HL-60 (cell line): ENCODE measurements around the gene CPT1A.

Source experiments
- DNase-seq, 2 experiments: peaks; one replicate each; pipeline ENCODE4 v3.0.0-alpha.2; 2010 to 2020; ENCODE audit warnings: low read depth in 1 of 2, low spot score in 1 of 2
- H3K27ac ChIP-seq: fragments of 250-450 bp; sonication (Bioruptor Pico); replicated peaks from 2 replicates; pipeline ENCODE4 v1.5.1; 2020; ENCODE audit warnings: mild to moderate bottlenecking, moderate library complexity
- H3K27me3 ChIP-seq: fragments of 250-450 bp; sonication (Bioruptor Pico); 2 replicates; pipeline ENCODE4 v1.5.1; 2021; ENCODE audit warnings: mild to moderate bottlenecking, moderate library complexity; ENCODE audit not compliant: insufficient read depth, poor library complexity, severe bottlenecking
- H3K4me3 ChIP-seq: replicated peaks from 2 replicates; pipeline ENCODE4 v1.5.1; 2011; ENCODE audit warnings: mild to moderate bottlenecking, control low read depth, low read length; ENCODE audit not compliant: insufficient read depth
- CTCF ChIP-seq: IDR thresholded peaks from one replicate; pipeline ENCODE4 v1.5.1; 2011; ENCODE audit warnings: low read length, control low read depth, inconsistent platforms; ENCODE audit not compliant: insufficient read depth
- GABPA ChIP-seq: IDR thresholded peaks from 2 replicates; pipeline ENCODE4 v1.6.1; 2012; ENCODE audit warnings: low read depth
- POLR2AphosphoS5 ChIP-seq: IDR thresholded peaks from 2 replicates; pipeline ENCODE4 v1.6.1; 2012; ENCODE audit warnings: low read depth
- REST ChIP-seq: IDR thresholded peaks from 2 replicates; pipeline ENCODE4 v1.6.1; 2012; ENCODE audit warnings: low read depth; ENCODE audit not compliant: insufficient replicate concordance
- SPI1 ChIP-seq: IDR thresholded peaks from 2 replicates; pipeline ENCODE4 v1.6.1; 2012; ENCODE audit warnings: low read depth, mild to moderate bottlenecking, borderline replicate concordance

CPT1A gene

GRCh38 chr11:68843052-68843561, 1.4 kb upstream of the CPT1A start:
- H3K27ac ChIP-seq = peak overlapping the region; percentile 72

GRCh38 chr11:68842427-68843051, 823 bp upstream of the CPT1A start:
- DNase-seq = no peak
- TF ChIP-seq POLR2AphosphoS5 (no peak), SPI1 (no peak), CTCF (no peak), REST (no peak), GABPA (no peak)
- peak overlapping the region; percentile 56 for H3K4me3 ChIP-seq
- peak overlapping the region; percentile 72 for H3K27ac ChIP-seq
- H3K27me3 ChIP-seq = no peaks in the 10 kb centered on the region

More at GRCh38 chr11:68843052-68843561, 1.4 kb upstream of the CPT1A start:
- TF ChIP-seq CTCF (no peak), POLR2AphosphoS5 (no peak), SPI1 (no peak), REST (no peak), GABPA (no peak)
- Histone ChIP-seq H3K27me3 (no peaks in the 10 kb centered on the region), H3K4me3 (peak overlapping the region; percentile 32)
- peak in 1 of 2 experiments; percentile 48 for DNase-seq

GRCh38 chr11:68840661-68841653, 759 bp downstream of the CPT1A start:
- H3K27ac ChIP-seq = peak overlapping the region; percentile 92
- DNase-seq = peak; percentile 49 to 54
- H3K27me3 ChIP-seq = no peaks in the 10 kb centered on the region
- H3K4me3 ChIP-seq = peak overlapping the region; percentile 94
- TF ChIP-seq POLR2AphosphoS5 (no peak), GABPA (no peak), SPI1 (no peak), REST (no peak), CTCF (no peak)
